Measurements from ENCODE around the gene FBXL14. TPM values are rescaled to one million over a fixed set of nuclear protein-coding genes. Genes with fewer than 3 reads are reported as not detected.

Gene FBXL14
- total and polyA plus RNA-seq, 9 of the 15 experiments (the other 6 are each of a cell fraction or from before 2014, with no cell fraction given), result 0.13 to 9.8 (median 3.3) TPM

GRCh38 chr12:1539135-1539534 lies 55.2 kb downstream of the FBXL14 start (continued):
- no peak for TF ChIP-seq ZBTB5 (IDR thresholded peaks at IDR 0.05)
- TF ChIP-seq HNRNPH1 (optimal IDR thresholded peaks at IDR 0.05; ENCODE audit: low read depth, low read length), result no peak

- Histone ChIP-seq H3K27me3 (ENCODE audit: control insufficient read depth in 2 of 2, insufficient read depth in 2 of 2, low read length in 2 of 2) (no peaks in the 10 kb centered on the region), H3K4me3 (no peak overlapping the region), H3K9me1 (ENCODE audit: control insufficient read depth, insufficient read depth, low read length) (no peaks in the 10 kb centered on the region), H3K27ac (ENCODE audit: extremely low read depth, low read depth, low read length) (no peak overlapping the region), H4K20me1 (replicated peaks; ENCODE audit: control insufficient read depth, insufficient read depth, low read length) (no peaks in the 10 kb centered on the region), H3K36me3 (ENCODE audit: control insufficient read depth, insufficient read depth, low read length) (no peaks in the 10 kb centered on the region), H3K4me2 (ENCODE audit: insufficient read depth, low read length) (no peak overlapping the region), H3K9ac (ENCODE audit: insufficient read depth in 1 of 2, low read depth in 2 of 2, low read length in 2 of 2) (no peak overlapping the region), H3K79me2 (ENCODE audit: control insufficient read depth, insufficient read depth, low read length) (peaks cover 12% of the 10 kb centered on the region; the same call in 1 of the 3 replicates), H3K9me3 (replicated peaks; ENCODE audit: control insufficient read depth, insufficient read depth, low read depth, low read length) (no peaks in the 10 kb centered on the region), H3K4me1 (replicated peaks in 1 of 2; ENCODE audit: control insufficient read depth in 2 of 2, insufficient read depth in 2 of 2, low read length in 2 of 2) (peaks cover 11 to 19% of the 10 kb centered on the region in 2 experiments), H2AFZ (ENCODE audit: low read depth, low read length) (no peak overlapping the region)
- WGBS (ENCODE audit: insufficient coverage, low coverage, missing lambda C conversion rate), result 83% methylated on average over 4 of the region's 4 CpGs
- in situ Hi-C loops (cut with MboI) (no loop called here), intact Hi-C loops (cut with micrococcal nuclease) (no loop called here)
- ChIA-PET CTCF (ENCODE audit: low intra/inter-chr PET ratio) (no interaction called here), POLR2A (interaction anchor here (0.9 kb wide), 1 partner anchor 40 kb away, joined by 3 read pairs; no protein-coding TSS in a partner anchor)
- no peak for ATAC-seq
- no peak for FAIRE-seq
- BruUV-seq (replicated peaks), result no TSS peak
- DNase-seq (ENCODE audit: extremely low read depth in 1 of 4, low spot score in 3 of 4), result no peak
- TF ChIP-seq E2F8 (IDR thresholded peaks at IDR 0.05; ENCODE audit: low read depth, partially characterized antibody), result no peak
- TF ChIP-seq DLX4 (CRISPR knock-in tag; IDR thresholded peaks at IDR 0.05), result no peak
- TF ChIP-seq RBM14 (IDR thresholded peaks at IDR 0.05; ENCODE audit: borderline replicate concordance, insufficient read depth, low read depth, low read length), result no peak
- TF ChIP-seq ETV5 (CRISPR knock-in tag; IDR thresholded peaks at IDR 0.05; ENCODE audit: low read depth), result no peak
- TF ChIP-seq HNRNPH1 (optimal IDR thresholded peaks at IDR 0.05; ENCODE audit: low read depth, low read length), result no peak
- no peak for TF ChIP-seq OTX1 (CRISPR knock-in tag; IDR thresholded peaks at IDR 0.05)
- no peak for TF ChIP-seq KAT7 (CRISPR knock-in tag; IDR thresholded peaks at IDR 0.05; ENCODE audit: borderline replicate concordance)
- no peak for TF ChIP-seq ZNF699 (CRISPR knock-in tag; IDR thresholded peaks at IDR 0.05; ENCODE audit: insufficient replicate concordance)
- TF ChIP-seq CC2D1A (IDR thresholded peaks at IDR 0.05), result no peak
Measured at GRCh38 chr12:1536817-1537216, 57.6 kb downstream of the FBXL14 start.
